Activated naive CD8-positive, alpha-beta T cell treated with anti-CD3 and anti-CD28 coated beads, Interleukin-2, amount 50 U/mL, for 24 hours (primary cell): ENCODE data around the gene ABR.
A peak's percentile ranks its signal among the peaks of the same experiment; 100 is the strongest.
"Not testable (repeated sequence)": the region's sequence is repeated elsewhere in the genome, so short reads cannot be mapped to it uniquely, and the experiment has no call there.

Experiments
- ATAC-seq: fragments of 150-1000 bp; cut with Tn5 transposase; one replicate; pipeline ENCODE4 v1.10.0; 2021
- DNase-seq: peaks from one replicate; pipeline ENCODE4 v3.0.0; 2021
- H3K27ac Mint-ChIP-seq: one replicate; pipeline ENCODE4 v1.8.0; 2021; ENCODE audit warnings: mild to moderate bottlenecking, mixed read lengths
- H3K27me3 Mint-ChIP-seq: one replicate; pipeline ENCODE4 v1.8.0; 2021; ENCODE audit warnings: mixed read lengths
- H3K36me3 Mint-ChIP-seq: one replicate; pipeline ENCODE4 v1.8.0; 2021; ENCODE audit warnings: low read depth, mixed read lengths
- H3K4me1 Mint-ChIP-seq: one replicate; pipeline ENCODE4 v1.8.0; 2021; ENCODE audit warnings: mixed read lengths
- H3K4me3 Mint-ChIP-seq: one replicate; pipeline ENCODE4 v1.8.0; 2021; ENCODE audit warnings: mild to moderate bottlenecking, moderate library complexity, mixed read lengths
- H3K9me3 Mint-ChIP-seq: one replicate; pipeline ENCODE4 v1.8.0; 2021; ENCODE audit warnings: mixed read lengths

ABR gene

GRCh38 chr17:1111599-1112443 lies 68.0 kb downstream of the ABR start:
- DNase-seq (no peak), ATAC-seq (no peak)
- H3K36me3 Mint-ChIP-seq: no peaks in the 10 kb centered on the region
- no peaks in the 10 kb centered on the region for H3K9me3 Mint-ChIP-seq
- H3K27ac Mint-ChIP-seq: peak overlapping the region; percentile 76
- H3K27me3 Mint-ChIP-seq: no peaks in the 10 kb centered on the region
- H3K4me1 Mint-ChIP-seq: peaks cover 48% of the 10 kb centered on the region
- peak overlapping the region; percentile 48 for H3K4me3 Mint-ChIP-seq

- Mint-ChIP-seq H3K36me3 (no peaks in the 10 kb centered on the region), H3K4me1 (peaks cover 49% of the 10 kb centered on the region), H3K27ac (peak overlapping the region; percentile 76), H3K4me3 (peak overlapping the region; percentile 48), H3K9me3 (no peaks in the 10 kb centered on the region), H3K27me3 (no peaks in the 10 kb centered on the region)
- peak; percentile 47 for DNase-seq
- ATAC-seq: peak; percentile 51
Measured at GRCh38 chr17:1110862-1111598, 68.8 kb downstream of the ABR start.

- no peak overlapping the region for H3K27ac Mint-ChIP-seq
- no peaks in the 10 kb centered on the region for H3K27me3 Mint-ChIP-seq
- H3K4me3 Mint-ChIP-seq: peak overlapping the region; percentile 60
- ATAC-seq (no peak), DNase-seq (no peak)
- peaks cover 48% of the 10 kb centered on the region for H3K4me1 Mint-ChIP-seq
- no peaks in the 10 kb centered on the region for H3K36me3 Mint-ChIP-seq
- H3K9me3 Mint-ChIP-seq: no peaks in the 10 kb centered on the region
Measured at GRCh38 chr17:1110541-1110861, 69.3 kb downstream of the ABR start.

- Mint-ChIP-seq H3K9me3 (no peaks in the 10 kb centered on the region), H3K27me3 (no peaks in the 10 kb centered on the region), H3K36me3 (no peaks in the 10 kb centered on the region), H3K4me3 (peak overlapping the region; percentile 60), H3K27ac (peak overlapping the region; percentile 65), H3K4me1 (peaks cover 42% of the 10 kb centered on the region)
- ATAC-seq: peak; percentile 20
- no peak for DNase-seq
Measured at GRCh38 chr17:1109606-1110540, 69.9 kb downstream of the ABR start.

- H3K36me3 Mint-ChIP-seq: no peaks in the 10 kb centered on the region
- H3K9me3 Mint-ChIP-seq: no peaks in the 10 kb centered on the region
- H3K4me3 Mint-ChIP-seq: peak overlapping the region; percentile 81
- peak; percentile 66 for DNase-seq
- H3K27me3 Mint-ChIP-seq: no peaks in the 10 kb centered on the region
- peak; percentile 47 for ATAC-seq
- H3K4me1 Mint-ChIP-seq: peaks cover 37% of the 10 kb centered on the region
- peak overlapping the region; percentile 46 for H3K27ac Mint-ChIP-seq
Measured at GRCh38 chr17:1108765-1109605, 70.8 kb downstream of the ABR start.

- Mint-ChIP-seq H3K36me3 (no peaks in the 10 kb centered on the region), H3K4me1 (peaks cover 37% of the 10 kb centered on the region), H3K4me3 (peak overlapping the region; percentile 81), H3K27me3 (no peaks in the 10 kb centered on the region), H3K9me3 (no peaks in the 10 kb centered on the region), H3K27ac (peak overlapping the region; percentile 65)
- ATAC-seq (peak; percentile 2), DNase-seq (no peak)
Measured at GRCh38 chr17:1108478-1108764, 71.4 kb downstream of the ABR start.

- peak overlapping the region; percentile 81 for H3K4me3 Mint-ChIP-seq
- no peaks in the 10 kb centered on the region for H3K9me3 Mint-ChIP-seq
- ATAC-seq (no peak), DNase-seq (no peak)
- H3K4me1 Mint-ChIP-seq: peaks cover 37% of the 10 kb centered on the region
- H3K27ac Mint-ChIP-seq: peak overlapping the region; percentile 65
- H3K36me3 Mint-ChIP-seq: no peaks in the 10 kb centered on the region
- no peaks in the 10 kb centered on the region for H3K27me3 Mint-ChIP-seq
Measured at GRCh38 chr17:1107777-1108477, 71.9 kb downstream of the ABR start.

GRCh38 chr17:1107083-1107776 lies 72.6 kb downstream of the ABR start:
- Mint-ChIP-seq H3K4me1 (peaks cover 37% of the 10 kb centered on the region), H3K4me3 (peak overlapping the region; percentile 81)

GRCh38 chr17:1104222-1104621 lies 75.6 kb downstream of the ABR start:
- H3K4me1 Mint-ChIP-seq: peaks cover 20% of the 10 kb centered on the region
- H3K4me3 Mint-ChIP-seq: no peak overlapping the region
- no peaks in the 10 kb centered on the region for H3K9me3 Mint-ChIP-seq
- peaks cover 9% of the 10 kb centered on the region for H3K36me3 Mint-ChIP-seq
- H3K27ac Mint-ChIP-seq: no peak overlapping the region
- H3K27me3 Mint-ChIP-seq: no peaks in the 10 kb centered on the region
- DNase-seq: no peak
- no peak for ATAC-seq

More at GRCh38 chr17:1107083-1107776, 72.6 kb downstream of the ABR start:
- H3K36me3 Mint-ChIP-seq: no peaks in the 10 kb centered on the region
- ATAC-seq: no peak
- no peak for DNase-seq
- H3K27me3 Mint-ChIP-seq: no peaks in the 10 kb centered on the region
- H3K27ac Mint-ChIP-seq: no peak overlapping the region
- H3K9me3 Mint-ChIP-seq: no peaks in the 10 kb centered on the region

- Mint-ChIP-seq H3K27me3 (no peaks in the 10 kb centered on the region), H3K9me3 (no peaks in the 10 kb centered on the region), H3K4me3 (no peak overlapping the region), H3K27ac (no peak overlapping the region), H3K36me3 (peaks cover 15% of the 10 kb centered on the region), H3K4me1 (peaks cover 22% of the 10 kb centered on the region)
- no peak for ATAC-seq
- DNase-seq: no peak
Measured at GRCh38 chr17:1100382-1100781, 79.4 kb downstream of the ABR start.

- Mint-ChIP-seq H3K36me3 (peaks cover 15% of the 10 kb centered on the region), H3K9me3 (no peaks in the 10 kb centered on the region), H3K27ac (no peak overlapping the region), H3K27me3 (no peaks in the 10 kb centered on the region), H3K4me1 (peaks cover 22% of the 10 kb centered on the region), H3K4me3 (no peak overlapping the region)
- DNase-seq: no peak
- ATAC-seq: no peak
Measured at GRCh38 chr17:1099242-1099641, 80.5 kb downstream of the ABR start.

- peak; percentile 41 for ATAC-seq
- H3K4me3 Mint-ChIP-seq, H3K9me3 Mint-ChIP-seq, H3K27ac Mint-ChIP-seq, H3K27me3 Mint-ChIP-seq, DNase-seq: not testable (repeated sequence)
- Mint-ChIP-seq H3K4me1 (peaks cover 22% of the 10 kb centered on the region), H3K36me3 (peaks cover 15% of the 10 kb centered on the region)
Measured at GRCh38 chr17:1097972-1098744, 81.6 kb downstream of the ABR start.
